WI38 (cell line): ENCODE data around the gene WNT10A.

ENCODE experiments used
- H3K4me3 ChIP-seq: 2 replicates; pipeline ENCODE4 v1.5.1; 2011; ENCODE audit warnings: low read depth, mild to moderate bottlenecking, control low read depth, low read length
- CTCF ChIP-seq: IDR thresholded peaks from 2 replicates; pipeline ENCODE4 v1.5.1; 2012; ENCODE audit warnings: low read depth, mild to moderate bottlenecking, control low read depth, low read length

WNT10A gene

GRCh38 chr2:218853766-218854165 is 26.9 kb upstream of the WNT10A start:
- H3K4me3 ChIP-seq, result no peak overlapping the region
- no peak for TF ChIP-seq CTCF

DNA sequence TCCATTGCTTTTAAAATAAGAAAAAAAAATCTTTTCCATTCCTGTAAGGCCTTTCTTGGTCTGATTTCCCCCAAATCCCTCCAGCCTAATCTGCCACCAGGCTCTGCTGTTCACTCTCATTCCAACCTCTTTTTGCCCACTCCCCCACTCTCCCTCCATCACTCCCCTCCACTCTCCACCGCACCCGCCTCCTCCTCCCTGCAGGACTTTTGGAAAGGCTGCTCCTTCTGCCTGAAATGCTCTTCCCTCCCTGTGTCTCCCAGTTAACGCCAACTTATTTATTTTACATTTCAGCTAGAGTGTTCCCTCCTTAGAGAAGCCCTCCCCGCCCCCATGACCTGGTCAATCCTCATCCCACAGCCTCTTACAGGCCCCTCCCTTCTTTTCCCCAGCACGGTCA is 25.8 kb upstream of the WNT10A start:
- TF ChIP-seq CTCF, result no peak
- no peak overlapping the region for H3K4me3 ChIP-seq

DNA sequence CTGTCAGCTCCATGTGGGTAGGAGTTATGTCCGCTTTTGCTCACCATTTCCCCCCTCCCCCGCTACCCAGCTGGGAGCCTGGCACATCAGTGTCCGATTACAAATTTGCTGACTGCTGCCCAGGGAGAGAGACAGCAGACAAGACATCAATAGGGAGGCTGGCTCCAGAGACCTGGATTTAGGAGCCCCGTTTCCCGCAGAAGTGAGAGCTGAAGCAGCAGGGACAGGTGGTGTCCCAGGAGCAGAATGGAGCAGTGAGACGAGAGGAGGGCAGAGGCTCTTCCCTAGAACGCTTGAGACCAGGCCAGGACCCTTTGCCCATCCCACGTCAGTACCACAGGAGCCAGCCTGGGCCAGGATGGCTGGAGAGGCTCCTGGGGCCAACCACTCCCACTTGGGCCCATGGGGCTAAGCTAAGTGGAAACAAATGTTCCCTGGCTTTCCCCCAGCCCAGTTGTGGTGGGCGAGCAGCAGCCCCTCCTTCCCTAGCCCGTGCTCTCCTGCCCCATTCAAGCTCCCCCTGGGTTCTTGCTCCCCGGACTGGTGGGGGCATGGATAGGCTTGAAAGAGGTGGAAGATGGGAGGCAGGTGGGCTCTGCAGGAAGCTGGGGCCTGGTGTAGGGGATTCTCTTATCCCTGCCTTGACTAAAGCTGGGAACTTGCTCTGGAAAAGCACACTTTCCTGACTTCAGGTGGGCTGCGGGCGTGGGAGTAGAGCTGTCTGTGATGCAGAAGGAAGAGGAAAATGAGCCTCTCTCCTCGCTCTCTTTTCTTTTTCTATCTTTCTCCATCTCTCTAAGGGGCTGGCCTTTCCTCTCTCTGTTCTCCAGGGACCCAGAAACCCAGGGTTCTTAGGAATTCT is 25.1 kb upstream of the WNT10A start:
- no peak for TF ChIP-seq CTCF
- H3K4me3 ChIP-seq, result no peak overlapping the region

GRCh38 chr2:218856167-218856895 is 24.3 kb upstream of the WNT10A start:
- no peak overlapping the region for H3K4me3 ChIP-seq
- TF ChIP-seq CTCF, result no peak

DNA sequence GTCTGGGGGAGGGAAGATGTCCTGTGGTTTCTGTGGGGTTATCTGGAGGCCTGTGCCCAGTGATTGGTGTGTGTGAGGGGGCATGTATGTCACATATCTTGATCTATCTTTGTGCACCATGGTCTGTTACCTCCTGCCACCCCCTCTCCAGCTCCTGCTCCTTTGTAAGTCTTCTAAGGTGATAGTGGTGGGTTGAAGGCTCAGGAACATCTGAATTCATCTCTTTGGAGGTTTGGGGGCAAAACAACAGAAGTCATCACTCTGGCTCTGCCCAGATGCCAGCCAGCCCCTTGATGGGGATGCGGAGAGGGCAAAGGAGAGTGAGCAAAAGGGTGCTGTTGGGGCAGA is 23.8 kb upstream of the WNT10A start:
- no peak overlapping the region for H3K4me3 ChIP-seq
- TF ChIP-seq CTCF, result no peak

DNA sequence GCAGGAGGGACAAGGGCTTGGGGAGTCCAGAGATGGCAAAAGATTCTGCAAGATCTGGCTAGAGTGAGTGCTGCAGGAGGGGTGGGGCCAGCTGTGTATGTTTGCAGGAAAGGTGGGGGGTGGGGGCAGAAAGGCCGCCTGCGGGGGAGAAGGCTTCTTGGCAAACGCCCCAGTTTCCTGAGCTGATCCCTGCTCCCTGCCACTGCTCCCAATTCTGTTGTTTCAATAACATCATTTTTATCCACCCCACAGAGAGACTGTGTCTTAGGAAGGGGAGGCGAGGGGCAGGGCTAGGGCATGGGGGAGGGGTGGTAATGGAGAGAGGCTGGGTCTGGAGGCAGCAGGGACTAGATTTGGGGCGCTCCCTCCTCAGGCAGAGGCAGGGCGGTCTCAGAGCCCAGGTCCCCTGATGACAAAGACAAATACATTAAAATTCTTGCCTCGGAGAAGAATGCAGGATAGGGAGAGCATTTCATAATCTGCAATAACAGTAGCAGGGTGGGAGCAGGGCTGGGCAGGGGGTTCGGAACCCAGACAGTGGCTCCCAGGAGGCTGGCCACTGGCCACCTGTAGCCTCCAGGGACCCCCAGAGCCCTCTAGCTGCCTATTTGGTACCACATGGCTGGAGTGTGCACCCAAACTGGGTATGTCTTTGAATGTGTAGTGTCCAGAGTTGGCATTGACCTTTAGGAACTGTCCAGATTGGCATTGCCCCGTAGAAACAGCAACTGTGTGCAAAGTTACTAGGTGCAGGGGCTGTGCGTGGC is 23.1 kb upstream of the WNT10A start:
- TF ChIP-seq CTCF, result no peak
- no peak overlapping the region for H3K4me3 ChIP-seq

DNA sequence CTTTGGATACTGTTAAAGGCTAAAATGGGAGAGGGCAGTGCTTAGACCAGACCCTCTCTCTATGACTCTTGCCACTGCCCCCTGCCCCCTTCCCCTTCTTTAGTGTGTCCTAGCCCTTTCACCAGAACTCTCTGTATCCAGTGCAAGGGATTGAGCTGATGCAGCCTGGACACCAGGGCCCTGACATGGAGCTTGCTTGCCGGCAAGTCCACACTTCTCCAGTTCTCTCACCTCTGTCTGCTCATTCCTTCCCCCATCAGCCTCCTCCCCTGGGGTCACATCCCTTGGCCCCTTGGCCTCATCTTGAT is 22.6 kb upstream of the WNT10A start:
- H3K4me3 ChIP-seq, result no peak overlapping the region
- TF ChIP-seq CTCF, result no peak
